CMK (cell line): ENCODE results near the gene TBC1D21.

Experiments used
- DNase-seq: peaks from one replicate; pipeline ENCODE4 v3.0.0-alpha.2; 2010; ENCODE audit warnings: low read depth

Gene TBC1D21

GRCh38 chr15:73889053-73889761 is 15.8 kb downstream of the TBC1D21 start:
- no peak for DNase-seq

- DNase-seq = no peak
Measured at GRCh38 chr15:73889762-73890124, 16.4 kb downstream of the TBC1D21 start.

GRCh38 chr15:73891328-73892315 is 18.3 kb downstream of the TBC1D21 start:
- DNase-seq = no peak

- DNase-seq = no peak
Measured at GRCh38 chr15:73892446-73893226, 19.3 kb downstream of the TBC1D21 start.

- DNase-seq = no peak
Measured at GRCh38 chr15:73894133-73894814, 20.9 kb downstream of the TBC1D21 start.

GRCh38 chr15:73897441-73898261 is 24.3 kb downstream of the TBC1D21 start:
- DNase-seq = peak; percentile 89

- no peak for DNase-seq
Measured at GRCh38 chr15:73899197-73900094, 26.1 kb downstream of the TBC1D21 start.

- DNase-seq = no peak
Measured at GRCh38 chr15:73900095-73900712, 26.8 kb downstream of the TBC1D21 start.

GRCh38 chr15:73901126-73901810 is 27.9 kb downstream of the TBC1D21 start:
- no peak for DNase-seq

- no peak for DNase-seq
Measured at GRCh38 chr15:73902121-73903020, 29.0 kb downstream of the TBC1D21 start.

GRCh38 chr15:73904026-73904815 is 30.9 kb downstream of the TBC1D21 start:
- DNase-seq = no peak

- DNase-seq = no peak
Measured at GRCh38 chr15:73905225-73905827, 32.0 kb downstream of the TBC1D21 start.

- DNase-seq = no peak
Measured at GRCh38 chr15:73906346-73907034, 33.1 kb downstream of the TBC1D21 start.

GRCh38 chr15:73907035-73907408 is 33.7 kb downstream of the TBC1D21 start:
- DNase-seq = no peak

- no peak for DNase-seq
Measured at GRCh38 chr15:73908030-73908821, 34.9 kb downstream of the TBC1D21 start.
